ENCODE measurements around the gene CANX. TPM values are rescaled to one million over a fixed set of nuclear protein-coding genes. Genes with fewer than 3 reads are reported as not detected.

CANX gene
- total RNA-seq, 1 experiment from 2014 or later = 766 TPM

Other genes starting within 250 kb of the CANX start
- gene RUFY1, start 148.4 kb upstream of the CANX start, total RNA-seq (2021; ENCODE audit: unreplicated experiment) = 32.9 TPM
- 788 TPM for gene HNRNPH1, start 75.3 kb upstream of the CANX start, total RNA-seq (2021; ENCODE audit: unreplicated experiment)
- gene CBY3, start 17.9 kb upstream of the CANX start, total RNA-seq (2021; ENCODE audit: unreplicated experiment) = not detected
- 29.5 TPM for gene MAML1, start 33.9 kb downstream of the CANX start, total RNA-seq (2021; ENCODE audit: unreplicated experiment)
- gene LTC4S, start 95.0 kb downstream of the CANX start, total RNA-seq (2021; ENCODE audit: unreplicated experiment) = 5.0 TPM
- gene MGAT4B, start 107.9 kb downstream of the CANX start, total RNA-seq (2021; ENCODE audit: unreplicated experiment) = 148 TPM
- gene SQSTM1, start 121.9 kb downstream of the CANX start, total RNA-seq (2021; ENCODE audit: unreplicated experiment) = 299 TPM
- 36.2 TPM for gene MRNIP, start 159.8 kb downstream of the CANX start, total RNA-seq (2021; ENCODE audit: unreplicated experiment)
- gene TBC1D9B, start 208.9 kb downstream of the CANX start, total RNA-seq (2021; ENCODE audit: unreplicated experiment) = 127 TPM

Data from HCT116 (cell line).